ENCODE measurements around the gene KATNA1.
A peak's percentile ranks its signal among the peaks of the same experiment; 100 is the strongest.
"Not testable (repeated sequence)": the region's sequence is repeated elsewhere in the genome, so short reads cannot be mapped to it uniquely, and the experiment has no call there.

KATNA1 gene

GRCh38 chr6:149648148-149649145 is at the start of gene KATNA1:
Gene KATNA1, minus strand, starts transcription at chr6:149648714. Its CDS starts 10,167 bp downstream, at chr6:149638547.
- peak; percentile 87 for DNase-seq

GRCh38 chr6:149698175-149698574 is 49.7 kb upstream of the KATNA1 start:
- DNase-seq = no peak

- DNase-seq = no peak
Observed at GRCh38 chr6:149696901-149697300, 48.4 kb upstream of the KATNA1 start.

GRCh38 chr6:149694921-149695320 is 46.4 kb upstream of the KATNA1 start:
- no peak for DNase-seq

GRCh38 chr6:149691201-149691600 is 42.7 kb upstream of the KATNA1 start:
- no peak for DNase-seq

- no peak for DNase-seq
Observed at GRCh38 chr6:149686230-149686629, 37.7 kb upstream of the KATNA1 start.

GRCh38 chr6:149683256-149683859 is 34.8 kb upstream of the KATNA1 start:
- no peak for DNase-seq

- DNase-seq = not testable (repeated sequence)
Observed at GRCh38 chr6:149681845-149682244, 33.3 kb upstream of the KATNA1 start.

GRCh38 chr6:149681209-149681608 is 32.7 kb upstream of the KATNA1 start:
- no peak for DNase-seq

GRCh38 chr6:149680503-149680902 is 32.0 kb upstream of the KATNA1 start:
- no peak for DNase-seq

- DNase-seq = not testable (repeated sequence)
Observed at GRCh38 chr6:149672265-149672664, 23.8 kb upstream of the KATNA1 start.

GRCh38 chr6:149660028-149660427 is 11.5 kb upstream of the KATNA1 start:
- DNase-seq = no peak

GRCh38 chr6:149657441-149657840 is 8.9 kb upstream of the KATNA1 start:
- DNase-seq = no peak

- DNase-seq = no peak
Observed at GRCh38 chr6:149651056-149651455, 2.5 kb upstream of the KATNA1 start.

GRCh38 chr6:149646599-149646998 is 1.9 kb downstream of the KATNA1 start:
- no peak for DNase-seq

- DNase-seq = no peak
Observed at GRCh38 chr6:149642829-149643580, 5.5 kb downstream of the KATNA1 start.

GRCh38 chr6:149636124-149636523 is 12.4 kb downstream of the KATNA1 start:
- no peak for DNase-seq

- DNase-seq = no peak
Observed at GRCh38 chr6:149634315-149634714, 14.2 kb downstream of the KATNA1 start.

- DNase-seq = no peak
Observed at GRCh38 chr6:149628875-149629510, 19.5 kb downstream of the KATNA1 start.

- DNase-seq = no peak
Observed at GRCh38 chr6:149627672-149628071, 20.8 kb downstream of the KATNA1 start.

- no peak for DNase-seq
Observed at GRCh38 chr6:149615805-149616204, 32.7 kb downstream of the KATNA1 start.

GRCh38 chr6:149614337-149614736 is 34.2 kb downstream of the KATNA1 start:
- no peak for DNase-seq
